GM10266 (cell line): ENCODE data around the gene TMC6.

ENCODE experiments used
- DNase-seq: peaks from one replicate; pipeline ENCODE4 v3.0.0; 2012; ENCODE audit errors: extremely low spot score
- TF ChIP-seq, protein P1 (sequence below): IDR thresholded peaks from 2 replicates; pipeline ENCODE4 v1.5.1; 2012; ENCODE audit warnings: mild to moderate bottlenecking, low read depth; ENCODE audit not compliant: control insufficient read depth, insufficient read depth; ENCODE audit errors: missing control alignments

The TMC6 gene

DNA sequence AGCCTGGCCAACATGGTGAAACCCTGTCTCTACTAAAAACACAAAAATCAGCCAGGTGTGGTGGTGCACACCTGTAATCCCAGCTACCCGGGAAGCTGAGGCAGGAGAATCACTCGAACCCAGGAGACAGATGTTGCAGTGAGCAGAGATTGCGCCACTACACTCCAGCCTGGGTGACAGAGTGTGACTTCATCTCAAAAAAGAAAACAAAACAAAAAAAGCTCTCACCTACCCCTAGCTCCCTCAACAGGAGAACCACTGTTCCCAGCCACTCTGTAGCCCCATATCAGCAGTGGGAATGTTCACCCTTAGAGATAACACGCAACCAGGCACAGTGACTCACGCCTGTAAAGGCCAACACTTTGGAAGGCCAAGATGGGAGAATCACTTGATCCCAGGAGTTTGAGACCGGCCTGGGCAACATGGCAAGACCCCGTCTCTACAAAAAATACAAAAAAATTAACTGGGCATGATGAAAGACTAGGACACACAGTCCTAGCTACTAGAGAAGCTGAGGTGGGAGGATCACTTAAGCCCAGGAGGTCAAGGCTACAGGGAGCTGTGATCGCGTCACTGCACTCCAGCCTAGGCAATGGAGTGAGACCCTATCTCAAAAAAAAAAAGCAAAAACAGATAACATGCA, 7.4 kb upstream of the TMC6 start:
- DNase-seq = no peak
- TF ChIP-seq, protein P1, sequence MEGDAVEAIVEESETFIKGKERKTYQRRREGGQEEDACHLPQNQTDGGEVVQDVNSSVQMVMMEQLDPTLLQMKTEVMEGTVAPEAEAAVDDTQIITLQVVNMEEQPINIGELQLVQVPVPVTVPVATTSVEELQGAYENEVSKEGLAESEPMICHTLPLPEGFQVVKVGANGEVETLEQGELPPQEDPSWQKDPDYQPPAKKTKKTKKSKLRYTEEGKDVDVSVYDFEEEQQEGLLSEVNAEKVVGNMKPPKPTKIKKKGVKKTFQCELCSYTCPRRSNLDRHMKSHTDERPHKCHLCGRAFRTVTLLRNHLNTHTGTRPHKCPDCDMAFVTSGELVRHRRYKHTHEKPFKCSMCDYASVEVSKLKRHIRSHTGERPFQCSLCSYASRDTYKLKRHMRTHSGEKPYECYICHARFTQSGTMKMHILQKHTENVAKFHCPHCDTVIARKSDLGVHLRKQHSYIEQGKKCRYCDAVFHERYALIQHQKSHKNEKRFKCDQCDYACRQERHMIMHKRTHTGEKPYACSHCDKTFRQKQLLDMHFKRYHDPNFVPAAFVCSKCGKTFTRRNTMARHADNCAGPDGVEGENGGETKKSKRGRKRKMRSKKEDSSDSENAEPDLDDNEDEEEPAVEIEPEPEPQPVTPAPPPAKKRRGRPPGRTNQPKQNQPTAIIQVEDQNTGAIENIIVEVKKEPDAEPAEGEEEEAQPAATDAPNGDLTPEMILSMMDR = no peak

GRCh38 chr17:78134899-78135385, 6.4 kb upstream of the TMC6 start:
- TF ChIP-seq, protein P1 = no peak
- no peak for DNase-seq

DNA sequence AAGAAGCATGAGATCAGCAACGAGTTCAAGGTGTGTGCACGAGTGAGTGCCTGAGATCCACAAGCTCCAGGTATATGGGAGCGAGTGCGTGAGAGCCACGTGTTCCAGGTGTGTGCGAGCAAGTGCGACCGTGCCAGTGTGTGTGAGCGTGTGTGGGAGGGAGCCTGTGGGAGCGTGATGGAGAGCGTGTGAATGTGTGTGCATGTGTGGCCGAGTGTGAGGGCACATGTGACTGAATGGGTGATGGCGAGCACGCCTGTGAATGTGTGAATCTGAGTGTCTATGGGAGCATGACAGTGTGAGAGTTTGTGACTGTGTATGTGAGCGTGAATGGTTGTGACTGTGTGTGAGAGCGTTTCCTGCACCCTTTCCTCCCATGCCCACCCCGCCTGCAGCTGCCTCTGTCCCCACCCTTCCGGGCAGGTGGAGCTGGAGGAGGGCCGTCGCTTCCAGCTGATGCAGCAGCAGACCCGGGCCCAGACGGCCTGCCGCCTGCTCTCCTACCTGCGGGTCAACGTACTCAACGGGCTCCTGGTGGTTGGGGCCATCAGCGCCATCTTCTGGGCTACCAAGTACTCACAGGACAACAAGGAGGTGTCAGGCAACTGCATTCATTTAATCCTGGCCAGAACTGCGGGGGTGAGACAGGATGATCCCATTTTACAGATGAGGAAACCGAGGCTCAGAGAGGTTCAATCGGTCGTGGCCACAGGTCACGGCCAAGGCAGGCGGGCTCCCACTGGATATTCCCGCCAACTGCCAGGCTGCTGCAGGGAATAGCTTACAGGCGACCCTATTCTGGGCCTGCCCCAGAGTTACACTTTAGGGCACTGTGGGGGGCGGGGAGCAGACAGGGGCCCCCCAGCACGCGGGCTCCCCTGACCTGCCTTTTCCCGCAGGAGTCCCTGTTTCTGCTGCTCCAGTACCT, 5.7 kb upstream of the TMC6 start:
- DNase-seq = peak; percentile 77
- TF ChIP-seq, protein P1 = peak; percentile 82

GRCh38 chr17:78133179-78133951, 4.8 kb upstream of the TMC6 start:
- DNase-seq = no peak
- TF ChIP-seq, protein P1 = no peak

DNA sequence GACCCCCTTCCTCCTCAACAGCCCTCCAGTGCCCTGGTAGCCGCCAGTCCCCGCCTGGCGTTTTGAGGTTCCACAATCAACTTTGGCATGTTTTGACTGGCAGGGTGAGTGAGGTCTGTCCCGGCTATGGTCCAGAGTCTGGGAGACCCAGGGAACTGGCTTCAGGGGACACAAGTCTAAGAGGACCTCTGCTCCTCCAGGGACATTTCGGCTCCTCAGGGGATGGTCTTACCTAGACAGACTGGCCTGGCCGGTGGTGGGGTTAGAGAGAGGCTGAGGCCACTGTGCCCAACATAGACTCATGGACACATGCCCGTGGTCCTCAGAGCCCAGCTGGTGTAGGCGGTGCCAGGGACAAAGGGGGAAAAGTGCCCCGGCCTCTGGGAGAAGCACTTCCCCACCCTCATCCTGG, 4.2 kb upstream of the TMC6 start:
- TF ChIP-seq, protein P1 = no peak
- DNase-seq = no peak

- TF ChIP-seq, protein P1 = no peak
- DNase-seq = peak; percentile 76
Measured at GRCh38 chr17:78132084-78132676, 3.6 kb upstream of the TMC6 start.
